ENCODE results near the gene PODXL.

DNA sequence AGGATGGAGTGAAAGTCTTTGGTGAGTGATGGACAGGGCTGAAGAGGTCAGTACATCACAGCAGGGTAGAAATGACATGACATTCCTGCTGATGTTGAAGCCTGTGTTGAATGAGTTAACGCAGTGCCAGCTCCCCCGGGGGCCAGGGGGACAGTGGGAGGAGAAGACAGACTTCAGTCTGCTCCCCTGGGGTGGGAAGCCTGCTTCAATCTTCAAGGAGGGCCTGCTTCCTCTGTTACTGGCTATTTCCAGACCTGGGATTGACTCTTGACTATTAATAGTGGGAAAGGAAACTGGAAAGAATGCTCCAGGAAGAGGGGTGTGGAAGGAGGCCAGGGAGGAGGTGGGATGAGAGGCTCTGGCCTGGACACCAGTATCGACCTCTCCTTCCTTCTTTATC, 27.2 kb downstream of the PODXL start:
- TF ChIP-seq, protein P1, sequence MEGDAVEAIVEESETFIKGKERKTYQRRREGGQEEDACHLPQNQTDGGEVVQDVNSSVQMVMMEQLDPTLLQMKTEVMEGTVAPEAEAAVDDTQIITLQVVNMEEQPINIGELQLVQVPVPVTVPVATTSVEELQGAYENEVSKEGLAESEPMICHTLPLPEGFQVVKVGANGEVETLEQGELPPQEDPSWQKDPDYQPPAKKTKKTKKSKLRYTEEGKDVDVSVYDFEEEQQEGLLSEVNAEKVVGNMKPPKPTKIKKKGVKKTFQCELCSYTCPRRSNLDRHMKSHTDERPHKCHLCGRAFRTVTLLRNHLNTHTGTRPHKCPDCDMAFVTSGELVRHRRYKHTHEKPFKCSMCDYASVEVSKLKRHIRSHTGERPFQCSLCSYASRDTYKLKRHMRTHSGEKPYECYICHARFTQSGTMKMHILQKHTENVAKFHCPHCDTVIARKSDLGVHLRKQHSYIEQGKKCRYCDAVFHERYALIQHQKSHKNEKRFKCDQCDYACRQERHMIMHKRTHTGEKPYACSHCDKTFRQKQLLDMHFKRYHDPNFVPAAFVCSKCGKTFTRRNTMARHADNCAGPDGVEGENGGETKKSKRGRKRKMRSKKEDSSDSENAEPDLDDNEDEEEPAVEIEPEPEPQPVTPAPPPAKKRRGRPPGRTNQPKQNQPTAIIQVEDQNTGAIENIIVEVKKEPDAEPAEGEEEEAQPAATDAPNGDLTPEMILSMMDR (IDR thresholded peaks at IDR 0.05) = no peak
- TF ChIP-seq EZH2 (IDR thresholded peaks at IDR 0.05) = no peak
- no peak for TF ChIP-seq EZH2phosphoT487 (IDR thresholded peaks at IDR 0.05)

Measured in neural progenitor cell (in vitro differentiated cells).